Activated CD8-positive, alpha-beta memory T cell treated with anti-CD3 and anti-CD28 coated beads, Interleukin-2, amount 50 U/mL, for 48 hours (primary cell): ENCODE results near the gene NKAIN4.
A peak's percentile ranks its signal among the peaks of the same experiment; 100 is the strongest.
"Not testable (repeated sequence)": the region's sequence is repeated elsewhere in the genome, so short reads cannot be mapped to it uniquely, and the experiment has no call there.

Source experiments
- DNase-seq: peaks from one replicate; pipeline ENCODE4 v3.0.0-alpha.2; 2020

NKAIN4 gene

DNA sequence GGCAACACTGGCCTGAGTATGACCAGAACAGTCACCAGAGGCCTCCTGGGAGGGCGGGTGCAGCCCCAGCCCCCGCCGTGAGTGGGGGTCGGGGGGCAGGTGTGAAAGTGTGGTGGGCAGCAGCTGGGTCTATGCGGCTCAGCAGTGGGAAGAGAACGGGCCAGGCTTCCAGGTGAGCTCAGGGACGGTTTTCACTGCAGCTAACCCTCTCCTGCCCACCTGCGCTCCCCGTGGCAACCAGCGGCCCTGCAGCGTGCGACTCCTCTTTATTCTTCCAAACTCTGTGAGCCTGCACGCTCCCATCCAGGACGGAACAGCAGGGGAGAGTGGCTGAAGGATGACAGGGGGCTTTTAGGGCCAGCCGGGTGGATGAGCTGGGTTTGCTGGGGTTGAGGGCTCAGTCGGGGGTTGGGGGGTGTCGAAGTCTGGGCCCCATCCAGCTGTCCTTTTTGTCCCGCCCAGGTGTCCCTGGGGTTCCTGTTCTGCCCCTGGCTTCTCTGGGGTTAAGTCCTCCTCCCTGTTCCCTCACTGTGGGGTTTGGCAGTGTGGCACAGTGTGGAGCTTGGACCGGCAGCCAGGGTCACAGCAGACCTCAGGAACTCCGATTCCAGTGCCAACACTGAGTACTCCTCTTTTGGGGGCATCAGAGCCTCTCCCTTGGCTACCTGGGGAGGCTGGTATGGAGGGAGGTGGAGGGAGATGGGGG lies 19.4 kb downstream of the NKAIN4 start:
- DNase-seq, result no peak

DNA sequence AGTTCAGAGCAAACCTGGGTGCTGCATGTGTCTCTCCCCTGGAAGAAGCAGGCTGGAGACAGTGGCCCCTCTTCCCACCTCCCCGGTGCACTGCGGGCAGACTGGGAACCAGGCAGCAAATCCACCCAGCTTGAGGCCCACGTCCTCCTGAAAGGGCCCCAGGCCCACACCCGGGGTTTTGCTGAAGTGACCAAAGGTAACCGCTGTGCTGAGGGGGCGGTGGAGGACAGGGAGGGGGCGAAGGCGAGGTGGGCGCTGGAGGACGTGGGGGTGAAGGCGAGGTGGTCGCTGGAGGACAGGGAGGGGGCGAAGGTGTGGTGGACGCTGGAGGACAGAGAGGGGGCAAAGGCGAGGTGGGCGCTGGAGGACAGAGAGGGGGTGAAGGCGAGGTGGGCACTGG lies 20.3 kb downstream of the NKAIN4 start:
- no peak for DNase-seq

- DNase-seq, result no peak
Observed at GRCh38 chr20:63233061-63233344, 21.3 kb downstream of the NKAIN4 start.

DNA sequence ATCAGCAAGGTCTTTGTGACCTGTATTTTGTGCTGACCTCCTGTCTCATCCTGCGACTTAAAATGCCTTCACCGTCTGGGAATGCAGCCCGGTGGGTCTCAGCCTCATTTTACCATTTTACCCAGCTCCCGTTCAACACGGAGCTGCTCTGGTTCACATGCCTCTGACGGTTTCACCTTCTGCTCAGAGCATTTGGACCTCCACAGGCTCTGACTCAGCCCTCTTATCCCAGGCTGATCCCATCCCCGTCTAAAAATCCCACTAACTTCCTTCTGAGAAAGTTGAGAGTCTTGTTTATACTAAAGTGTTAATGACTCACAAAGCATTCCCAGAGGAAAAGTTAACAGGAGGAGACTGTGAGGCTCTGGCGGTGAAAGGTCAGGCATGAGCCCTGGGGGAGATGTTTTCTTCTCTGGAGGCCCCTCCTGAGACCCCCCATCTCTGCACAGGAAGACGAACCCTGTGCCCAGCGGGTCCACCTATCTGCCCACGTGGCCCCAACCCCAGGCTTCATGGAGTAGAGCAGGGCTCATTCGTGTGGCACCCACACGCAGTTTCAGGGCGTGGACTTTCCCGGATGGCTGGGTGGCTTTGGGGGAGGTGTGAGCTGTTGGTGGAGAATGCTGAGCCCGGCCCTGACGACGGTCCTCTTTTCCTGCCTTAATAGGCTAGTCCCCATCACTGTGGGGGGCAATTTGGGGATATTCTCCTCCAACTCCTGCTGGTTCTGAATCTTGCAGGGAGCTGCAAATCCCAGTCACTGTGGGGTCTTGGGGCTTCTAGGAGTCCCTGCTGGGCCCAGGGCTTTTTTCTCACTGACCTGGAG lies 21.8 kb downstream of the NKAIN4 start:
- DNase-seq, result no peak

GRCh38 chr20:63230800-63231268 lies 23.4 kb downstream of the NKAIN4 start:
- DNase-seq, result no peak

DNA sequence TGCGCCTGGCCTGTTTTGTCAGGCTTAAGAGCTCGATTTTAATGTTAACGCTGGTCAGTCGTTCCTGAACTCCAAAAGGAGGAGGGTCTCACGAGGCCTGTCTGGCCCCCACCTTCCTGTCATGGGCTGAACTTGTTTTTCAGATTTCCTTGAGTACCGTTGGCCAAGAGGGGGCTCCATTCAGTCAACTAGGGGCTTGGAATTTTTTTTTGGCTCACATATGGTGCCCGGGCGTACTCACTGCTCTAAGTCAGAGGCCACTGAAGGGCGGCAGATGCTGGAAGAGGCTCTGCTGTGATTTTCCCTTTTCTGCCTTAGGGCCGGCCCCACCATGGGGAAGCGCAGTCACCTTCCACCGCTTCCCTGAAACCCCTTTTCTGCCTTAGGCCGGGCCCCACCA lies 25.5 kb downstream of the NKAIN4 start:
- DNase-seq, result no peak

DNA sequence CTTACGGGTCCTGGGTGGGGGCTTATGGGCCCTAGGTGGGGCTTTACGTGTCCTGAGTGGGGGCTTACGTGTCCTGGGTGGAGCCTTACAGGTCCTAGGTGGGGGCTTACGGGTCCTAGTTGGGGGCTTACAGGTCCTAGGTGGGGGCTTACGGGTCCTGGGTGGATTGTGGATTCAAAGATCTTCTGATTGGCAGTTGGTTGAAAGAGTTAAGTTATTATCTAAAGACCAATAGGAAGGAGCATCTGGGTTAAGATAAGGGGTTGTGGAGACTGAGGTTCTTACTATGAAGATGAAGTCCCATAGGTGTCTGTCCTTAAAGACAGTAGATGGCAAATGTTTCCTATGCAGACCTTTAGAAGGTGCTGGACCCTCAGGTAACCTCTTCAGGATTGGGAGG lies 27.0 kb downstream of the NKAIN4 start:
- DNase-seq, result no peak

DNA sequence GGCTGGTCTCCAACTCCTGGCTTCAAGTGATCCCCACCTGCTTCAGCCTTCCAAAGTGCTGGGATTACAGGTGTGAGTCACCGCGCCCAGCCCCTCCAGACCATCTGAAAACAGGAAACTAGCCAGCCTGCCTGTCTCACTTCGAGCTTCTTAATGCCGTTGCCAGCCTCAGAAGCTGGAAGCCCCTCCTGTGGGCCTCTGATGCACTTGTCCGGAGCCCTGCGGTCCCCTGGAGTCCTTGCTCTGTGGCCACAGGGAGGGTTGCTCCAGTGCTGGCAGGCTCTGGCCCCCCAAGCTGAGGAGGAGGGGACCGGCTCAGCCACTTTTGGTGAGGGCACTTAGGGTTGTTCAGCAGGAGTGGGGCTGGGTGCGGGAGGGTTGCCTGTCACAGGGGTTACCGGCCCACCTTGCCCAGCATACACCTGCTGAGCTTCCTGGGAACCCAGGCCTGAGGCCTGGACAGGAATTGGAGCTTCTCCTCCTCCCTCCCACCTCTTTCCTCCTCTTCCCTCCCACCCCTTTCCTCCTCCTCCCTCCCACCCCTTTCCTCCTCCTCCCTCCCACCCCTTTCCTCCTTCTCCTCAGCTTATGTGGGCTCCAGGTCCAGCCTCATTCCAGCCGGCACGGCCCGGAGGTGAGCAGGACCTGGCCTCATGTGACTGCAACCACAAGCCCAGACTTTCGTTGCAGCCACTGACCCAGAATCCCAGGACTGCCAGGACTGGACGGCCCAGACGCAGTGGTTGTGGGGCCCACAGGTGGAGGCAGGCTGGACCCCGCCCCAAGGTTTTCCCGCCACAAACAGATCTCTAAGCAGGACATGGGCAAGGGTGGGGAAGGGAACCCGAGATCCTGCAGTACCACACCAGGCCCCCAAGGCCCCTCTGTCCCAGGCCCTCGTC lies 28.0 kb downstream of the NKAIN4 start:
- DNase-seq, result no peak

DNA sequence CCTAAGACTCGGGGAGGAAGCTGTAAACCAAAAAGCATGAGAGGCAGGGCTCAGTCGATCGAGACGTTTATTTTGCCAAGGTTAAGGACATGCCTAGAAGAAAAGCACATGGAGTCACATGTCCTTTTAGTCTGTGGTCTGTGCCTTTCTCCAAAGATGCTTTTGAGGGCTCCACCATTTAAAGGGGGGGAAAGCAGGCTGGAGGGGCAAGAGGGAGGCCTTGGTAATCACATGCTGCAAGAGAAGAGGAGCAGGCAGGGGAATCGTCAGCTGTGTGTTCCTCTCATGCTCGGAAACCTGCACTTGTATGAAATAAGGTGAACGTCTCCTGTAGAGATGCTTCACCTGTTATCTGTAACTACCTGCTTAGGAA lies 29.2 kb downstream of the NKAIN4 start:
- DNase-seq, result no peak

DNA sequence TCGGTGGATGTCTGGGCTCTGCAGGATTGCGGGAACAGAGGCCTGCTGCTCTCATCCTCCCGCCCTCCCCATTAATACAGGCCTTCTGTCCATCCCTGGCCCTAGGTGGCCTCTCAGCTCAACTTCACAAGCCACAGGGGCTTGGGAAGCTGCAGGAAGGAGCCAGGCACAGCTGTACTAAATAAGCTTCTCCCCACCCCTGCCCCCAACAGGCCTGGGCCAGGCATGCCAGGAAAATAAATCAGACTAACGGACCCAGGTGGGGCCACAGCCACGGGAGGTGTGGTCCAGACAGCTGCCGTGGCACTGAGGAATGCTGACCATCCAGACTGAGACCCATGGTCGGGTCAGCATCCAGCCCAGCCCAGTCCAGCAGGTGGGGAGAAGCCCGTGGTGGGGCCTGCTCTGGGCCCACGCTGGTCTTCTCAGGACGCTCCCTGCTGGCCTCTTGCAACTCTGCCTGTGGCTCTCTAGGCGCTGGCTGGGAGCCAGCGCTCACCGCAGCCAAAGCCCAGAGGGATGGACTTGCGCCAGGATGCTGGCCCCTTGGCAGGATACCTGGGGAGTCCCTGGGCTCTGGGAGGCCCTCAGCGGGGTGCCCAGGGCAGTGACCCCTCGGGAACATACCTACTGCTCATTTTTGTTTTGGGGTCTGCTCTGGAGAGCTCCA lies 29.7 kb downstream of the NKAIN4 start:
- DNase-seq, result no peak

- DNase-seq, result no peak
Observed at GRCh38 chr20:63223826-63224207, 30.4 kb downstream of the NKAIN4 start.

DNA sequence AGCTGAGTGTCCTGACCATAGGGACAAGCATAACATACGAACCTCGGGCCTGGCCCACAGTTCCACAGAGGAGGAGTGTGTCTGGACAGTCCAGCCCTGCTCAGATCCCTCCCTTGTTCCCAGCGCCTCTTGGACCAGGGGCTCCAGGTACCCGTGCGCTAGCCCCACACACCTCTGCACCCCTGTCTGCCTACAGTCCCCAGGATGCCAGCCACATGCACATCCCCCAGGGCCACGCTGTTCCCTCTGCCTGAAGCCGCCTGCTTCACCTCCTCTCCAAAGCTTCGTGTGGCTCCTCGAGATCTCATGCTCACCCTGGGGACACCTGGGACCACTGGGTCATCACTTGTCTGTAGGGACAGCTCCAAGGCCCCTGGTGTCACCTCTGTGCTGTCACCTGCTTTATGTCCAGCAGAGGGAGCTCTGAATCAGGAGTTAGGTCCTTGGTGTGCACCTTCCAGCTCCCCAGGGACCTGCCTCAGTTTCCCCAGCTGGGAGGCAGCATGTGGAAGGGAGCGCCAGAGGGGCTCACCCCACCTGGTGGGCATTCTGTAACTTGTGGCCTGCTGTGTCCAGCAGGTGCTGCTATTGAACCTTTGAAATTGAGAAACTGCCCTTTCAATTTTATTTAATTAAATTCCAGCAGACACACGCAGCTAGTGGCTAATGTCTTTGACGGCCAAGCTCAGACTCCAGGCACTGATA lies 31.0 kb downstream of the NKAIN4 start:
- peak; percentile 70 for DNase-seq

DNA sequence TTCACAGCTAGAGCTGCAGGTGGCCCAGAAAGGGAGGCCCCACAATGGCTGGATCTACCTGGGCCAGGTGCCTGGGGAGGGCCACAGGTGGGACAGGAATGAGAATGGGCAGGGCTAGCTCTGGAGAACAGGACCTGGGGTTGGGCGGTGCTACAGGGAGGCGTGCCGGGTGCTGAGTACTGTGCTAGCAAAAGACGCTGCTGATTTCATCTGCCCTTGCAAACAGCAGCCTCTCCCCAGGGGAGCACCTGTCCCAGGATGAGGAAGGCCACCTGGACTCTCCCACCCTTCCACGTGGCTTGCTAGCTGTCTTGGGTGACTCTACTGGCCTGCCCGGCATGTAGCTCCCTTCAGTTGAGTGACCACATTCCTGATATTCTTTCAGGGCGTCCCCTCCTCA lies 31.7 kb downstream of the NKAIN4 start:
- no peak for DNase-seq

GRCh38 chr20:63221400-63222053 lies 32.7 kb downstream of the NKAIN4 start:
- not testable (repeated sequence) for DNase-seq

GRCh38 chr20:63220696-63221399 lies 33.4 kb downstream of the NKAIN4 start:
- no peak for DNase-seq

GRCh38 chr20:63219866-63220521 lies 34.3 kb downstream of the NKAIN4 start:
- DNase-seq, result no peak

- DNase-seq, result no peak
Observed at GRCh38 chr20:63219447-63219821, 34.8 kb downstream of the NKAIN4 start.

- DNase-seq, result no peak
Observed at GRCh38 chr20:63218701-63219446, 35.4 kb downstream of the NKAIN4 start.

DNA sequence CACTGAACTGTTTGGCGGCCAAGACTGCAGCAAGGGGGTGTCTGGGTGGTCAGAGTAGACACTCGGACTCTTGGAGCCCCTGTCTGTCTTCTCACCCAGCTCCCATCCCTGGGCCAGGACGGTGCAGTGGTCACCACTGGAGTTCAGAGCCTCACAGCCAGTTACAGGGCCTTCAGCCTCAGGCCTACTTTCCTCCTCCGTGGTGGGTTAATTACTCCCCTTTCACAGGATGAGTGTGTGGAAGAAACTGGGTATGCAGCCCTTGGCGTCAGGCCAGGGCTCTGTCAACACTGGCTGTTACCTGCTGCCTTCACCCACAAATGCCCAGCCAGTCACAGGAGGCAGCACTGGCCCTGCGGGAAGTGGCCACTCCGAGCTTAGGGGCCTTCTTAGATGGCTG lies 36.6 kb downstream of the NKAIN4 start:
- no peak for DNase-seq
